Prostate gland (tissue), 2 donors: ENCODE measurements around the gene TMTC2.

Source experiments
- CTCF ChIP-seq, 4 experiments: fragments of 200-600 bp in 2 of 4; fragments of 450-650 bp in 2 of 4; sonication (generic) in 2 of 4; IDR thresholded peaks; 1 replicate in 3 of 4; 2 replicates in 1 of 4; pipeline ENCODE4 v1.5.1; 2016 to 2019; ENCODE audit warnings: antibody characterized with exemption in 4 of 4, mild to moderate bottlenecking in 2 of 4, moderate library complexity in 2 of 4
- POLR2A ChIP-seq: fragments of 450-650 bp; IDR thresholded peaks from one replicate; pipeline ENCODE4 v1.6.1; 2016; ENCODE audit warnings: antibody characterized with exemption, mild to moderate bottlenecking

GRCh38 chr12:82833481-82833880, 146.8 kb downstream of the TMTC2 start:
- no peak for TF ChIP-seq CTCF (IDR thresholded peaks at IDR 0.05)
- no peak for TF ChIP-seq POLR2A
